Subcutaneous adipose tissue (tissue), 4 donors: Measurements from ENCODE around the gene OR8B4. TPM values are rescaled to one million over a fixed set of nuclear protein-coding genes. Genes with fewer than 3 reads are reported as not detected.

Source experiments
- total RNA-seq, 4 donors: library from RNA; depleted of rRNA; stranded (reverse); fragments of >200 nt; gene quantifications; one replicate each; pipeline ENCODE4 v1.1.0, GENCODE V29; 2016
- TF ChIP-seq, protein P1 (sequence below): fragments of 450-650 bp; IDR thresholded peaks from one replicate; pipeline ENCODE4 v1.5.1; 2016; ENCODE audit warnings: low read depth, mild to moderate bottlenecking, control low read depth, antibody characterized with exemption, moderate library complexity

Gene OR8B4
- total RNA-seq, 4 donors from 2014 or later: not detected

DNA sequence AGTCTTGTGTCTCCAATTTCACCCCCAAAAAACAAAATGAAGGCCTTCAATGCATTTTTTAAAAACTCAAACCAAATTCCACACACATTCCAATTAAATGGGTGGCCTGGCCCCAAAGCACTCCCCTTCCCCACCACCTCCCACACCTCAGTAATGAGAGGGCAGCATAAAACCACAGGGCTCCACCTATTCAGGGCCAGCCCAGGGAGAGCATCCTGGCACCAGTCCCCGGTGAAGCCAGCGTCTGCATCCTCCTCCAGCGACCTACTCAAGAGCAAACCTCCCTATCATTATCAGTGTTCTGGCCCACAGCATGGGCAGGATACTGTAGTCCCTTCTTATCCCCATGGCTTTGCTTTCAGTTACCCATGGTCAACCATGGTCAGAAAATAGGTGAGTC lies 38.7 kb upstream of the OR8B4 start:
- TF ChIP-seq, protein P1, sequence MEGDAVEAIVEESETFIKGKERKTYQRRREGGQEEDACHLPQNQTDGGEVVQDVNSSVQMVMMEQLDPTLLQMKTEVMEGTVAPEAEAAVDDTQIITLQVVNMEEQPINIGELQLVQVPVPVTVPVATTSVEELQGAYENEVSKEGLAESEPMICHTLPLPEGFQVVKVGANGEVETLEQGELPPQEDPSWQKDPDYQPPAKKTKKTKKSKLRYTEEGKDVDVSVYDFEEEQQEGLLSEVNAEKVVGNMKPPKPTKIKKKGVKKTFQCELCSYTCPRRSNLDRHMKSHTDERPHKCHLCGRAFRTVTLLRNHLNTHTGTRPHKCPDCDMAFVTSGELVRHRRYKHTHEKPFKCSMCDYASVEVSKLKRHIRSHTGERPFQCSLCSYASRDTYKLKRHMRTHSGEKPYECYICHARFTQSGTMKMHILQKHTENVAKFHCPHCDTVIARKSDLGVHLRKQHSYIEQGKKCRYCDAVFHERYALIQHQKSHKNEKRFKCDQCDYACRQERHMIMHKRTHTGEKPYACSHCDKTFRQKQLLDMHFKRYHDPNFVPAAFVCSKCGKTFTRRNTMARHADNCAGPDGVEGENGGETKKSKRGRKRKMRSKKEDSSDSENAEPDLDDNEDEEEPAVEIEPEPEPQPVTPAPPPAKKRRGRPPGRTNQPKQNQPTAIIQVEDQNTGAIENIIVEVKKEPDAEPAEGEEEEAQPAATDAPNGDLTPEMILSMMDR: no peak

DNA sequence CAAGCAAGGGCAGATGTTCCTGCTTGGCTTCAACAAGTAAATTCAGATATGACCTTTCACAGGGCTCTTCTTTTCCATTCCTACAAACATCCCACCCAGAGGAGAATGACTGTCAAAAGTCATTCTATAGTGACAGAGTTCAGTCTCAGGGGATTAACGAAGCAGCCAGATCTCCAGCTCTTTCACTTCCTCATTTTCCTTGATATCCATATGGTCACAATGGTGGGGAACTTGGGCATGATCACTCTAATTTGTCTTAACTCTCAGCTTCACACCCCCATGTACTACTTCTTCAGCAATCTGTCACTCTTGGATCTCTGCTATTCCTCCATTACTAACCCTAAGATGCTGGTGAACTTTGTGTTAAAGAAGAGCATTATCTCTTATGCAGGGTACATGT lies 35.8 kb upstream of the OR8B4 start:
- TF ChIP-seq, protein P1: no peak

DNA sequence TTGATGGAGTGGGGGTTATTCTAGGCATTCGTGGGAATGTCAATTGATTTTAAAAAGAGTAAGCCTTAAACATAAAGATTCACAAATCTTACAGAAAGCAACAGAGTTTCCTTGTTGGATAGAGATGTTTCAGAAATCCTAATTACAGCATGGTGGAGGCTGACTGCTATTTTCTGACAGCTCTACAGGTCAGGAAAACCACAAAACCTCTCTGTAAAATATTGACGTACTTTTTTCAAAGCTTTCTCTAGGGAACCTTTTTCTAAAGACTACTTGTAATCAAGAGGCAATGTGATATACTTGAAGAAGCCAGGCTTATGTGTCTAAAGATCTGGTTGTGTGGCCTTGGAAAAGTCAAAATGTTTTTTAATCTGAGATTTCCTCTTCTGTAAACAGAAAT lies 29.9 kb upstream of the OR8B4 start:
- TF ChIP-seq, protein P1: no peak

DNA sequence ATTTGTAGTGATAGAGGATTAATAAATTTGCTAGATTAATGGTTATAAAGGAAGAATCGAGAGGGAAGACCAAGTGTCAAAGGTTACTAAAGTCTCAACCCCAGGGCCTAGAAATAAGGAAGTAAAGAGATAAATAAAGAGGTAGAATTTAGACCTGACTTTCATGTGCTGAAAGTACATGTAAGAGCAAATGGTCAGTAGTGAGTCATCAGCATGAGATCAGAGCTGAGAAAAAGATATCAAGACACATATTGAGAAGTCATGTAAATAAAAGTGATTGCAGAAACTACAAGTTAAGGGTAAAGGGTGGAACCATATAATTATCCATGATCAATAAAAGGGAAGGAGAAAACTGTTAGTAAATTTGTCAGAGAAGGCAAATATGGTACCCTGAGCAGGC lies 22.2 kb upstream of the OR8B4 start:
- TF ChIP-seq, protein P1: no peak

DNA sequence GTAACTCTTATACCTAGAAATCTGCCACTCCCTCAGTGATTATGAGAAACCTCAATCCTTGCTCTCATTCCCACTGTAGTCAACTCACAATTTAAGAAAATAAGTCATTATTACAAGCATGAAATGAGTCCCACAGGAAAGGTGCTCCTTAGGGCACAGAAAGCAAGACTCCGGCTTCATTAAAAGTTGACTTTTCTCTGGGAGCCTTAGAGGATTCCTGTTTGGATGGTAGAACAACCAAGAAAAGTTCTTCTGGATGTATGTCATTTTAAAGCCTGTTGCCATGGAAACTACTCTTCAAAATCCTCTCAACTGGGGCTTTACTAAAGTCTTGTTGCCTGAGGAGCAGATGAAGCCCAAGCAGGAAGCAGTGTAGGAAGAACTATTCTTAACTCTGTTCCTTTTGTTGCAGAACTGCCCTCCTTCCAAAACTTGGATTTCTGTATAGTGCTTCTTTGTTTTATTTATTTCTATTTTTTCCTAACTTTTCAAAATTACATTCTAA lies 21.0 kb upstream of the OR8B4 start, which contains the start of gene OR8B8:
Gene OR8B8 (minus strand): TSS at position 51 of the 505 bp plus-strand sequence. CDS start 4,611 bp downstream, outside the sequence.
- TF ChIP-seq, protein P1: no peak

DNA sequence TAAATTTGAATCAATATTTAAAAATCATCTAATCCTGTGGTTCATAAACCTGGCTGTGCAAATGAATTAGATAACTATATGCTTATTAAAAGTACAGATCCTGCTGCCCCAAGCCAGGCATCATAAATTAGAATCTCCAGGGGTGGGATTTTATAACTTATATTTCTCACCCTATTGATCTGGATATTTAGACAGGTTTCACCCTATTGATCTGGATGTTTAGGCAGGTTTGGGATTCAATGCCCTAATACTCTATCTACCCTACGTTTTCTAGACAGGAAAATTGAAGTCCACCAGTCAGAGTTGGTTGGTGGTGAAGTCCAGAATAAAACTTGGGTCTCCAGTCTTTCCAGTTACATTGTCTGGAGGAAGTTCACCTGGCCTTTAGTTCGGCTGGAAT lies 18.2 kb upstream of the OR8B4 start:
- TF ChIP-seq, protein P1: no peak

DNA sequence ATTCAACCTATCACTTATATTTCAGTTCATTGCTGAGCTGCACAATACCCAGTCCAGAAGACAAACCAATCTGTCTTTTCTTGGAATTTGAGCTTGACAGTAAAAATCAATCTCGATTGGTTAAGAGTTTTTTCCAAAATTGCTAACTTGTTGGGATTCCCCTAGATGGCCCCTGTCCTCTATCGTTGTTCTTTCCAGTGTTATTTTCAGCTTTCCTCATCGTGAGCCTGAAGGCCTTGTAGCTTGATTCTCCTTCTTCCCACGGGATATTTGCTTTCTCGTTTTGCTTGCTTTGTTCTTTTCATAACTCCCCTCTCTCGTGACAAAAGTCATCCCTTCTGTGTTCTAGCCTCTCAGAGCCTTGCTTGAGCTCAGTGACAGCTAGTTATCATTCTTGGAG lies 17.8 kb upstream of the OR8B4 start:
- TF ChIP-seq, protein P1: no peak
